Measurements from ENCODE around the gene RASA4B.
"Not testable (repeated sequence)": the region's sequence is repeated elsewhere in the genome, so short reads cannot be mapped to it uniquely, and the experiment has no call there.

Gene RASA4B

GRCh38 chr7:102517550-102518147 is at the start of gene RASA4B:
TSS of gene RASA4B (minus strand) at chr7:102517777. CDS start at chr7:102517710, 67 bp downstream.
- not testable (repeated sequence) for DNase-seq

GRCh38 chr7:102550808-102551422 is 33.3 kb upstream of the RASA4B start, which contains the start of gene SPDYE2:
TSS of gene SPDYE2 (plus strand) at chr7:102551226. CDS start at chr7:102553256, 2,030 bp downstream.
- not testable (repeated sequence) for DNase-seq

- not testable (repeated sequence) for DNase-seq
Measured at GRCh38 chr7:102546353-102546752, 28.8 kb upstream of the RASA4B start.

GRCh38 chr7:102545288-102545687 is 27.7 kb upstream of the RASA4B start:
- not testable (repeated sequence) for DNase-seq

GRCh38 chr7:102544372-102544771 is 26.8 kb upstream of the RASA4B start:
- DNase-seq: not testable (repeated sequence)

GRCh38 chr7:102543596-102543995 is 26.0 kb upstream of the RASA4B start, which contains the start of gene UPK3BL2:
TSS of gene UPK3BL2 (minus strand) at chr7:102543696. CDS start at chr7:102543636, 60 bp downstream.
- DNase-seq: not testable (repeated sequence)

- DNase-seq: not testable (repeated sequence)
Measured at GRCh38 chr7:102542771-102543170, 25.2 kb upstream of the RASA4B start.

GRCh38 chr7:102542083-102542482 is 24.5 kb upstream of the RASA4B start:
- DNase-seq: not testable (repeated sequence)

GRCh38 chr7:102540604-102541003 is 23.0 kb upstream of the RASA4B start:
- DNase-seq: not testable (repeated sequence)

GRCh38 chr7:102535062-102535615 is 17.6 kb upstream of the RASA4B start:
- DNase-seq: not testable (repeated sequence)

GRCh38 chr7:102532127-102532526 is 14.6 kb upstream of the RASA4B start:
- not testable (repeated sequence) for DNase-seq

- DNase-seq: not testable (repeated sequence)
Measured at GRCh38 chr7:102531583-102531982, 14.0 kb upstream of the RASA4B start.

- DNase-seq: not testable (repeated sequence)
Measured at GRCh38 chr7:102527822-102528793, 10.5 kb upstream of the RASA4B start.

GRCh38 chr7:102527182-102527581 is 9.6 kb upstream of the RASA4B start:
- DNase-seq: not testable (repeated sequence)

GRCh38 chr7:102524803-102525202 is 7.2 kb upstream of the RASA4B start:
- not testable (repeated sequence) for DNase-seq

- not testable (repeated sequence) for DNase-seq
Measured at GRCh38 chr7:102520797-102521196, 3.2 kb upstream of the RASA4B start.

GRCh38 chr7:102516951-102517350 is 626 bp downstream of the RASA4B start:
- DNase-seq: not testable (repeated sequence)

GRCh38 chr7:102515889-102516288 is 1.7 kb downstream of the RASA4B start:
- DNase-seq: not testable (repeated sequence)

- not testable (repeated sequence) for DNase-seq
Measured at GRCh38 chr7:102514881-102515721, 2.5 kb downstream of the RASA4B start.

GRCh38 chr7:102512642-102513221 is 4.8 kb downstream of the RASA4B start:
- not testable (repeated sequence) for DNase-seq

- not testable (repeated sequence) for DNase-seq
Measured at GRCh38 chr7:102511860-102512522, 5.6 kb downstream of the RASA4B start.
